C4-2B (cell line): ENCODE data around the gene SNX25.

Source experiments
- CTCF ChIP-seq: fragments of 450-650 bp; conservative IDR thresholded peaks from 2 replicates; pipeline ENCODE4 v1.5.1; 2017; ENCODE audit warnings: mild to moderate bottlenecking
- ZFX ChIP-seq: fragments of 450-650 bp; IDR thresholded peaks from 2 replicates; pipeline ENCODE4 v1.6.1; 2017

- TF ChIP-seq CTCF (no peak), ZFX (no peak)
Observed at GRCh38 chr4:185190306-185190856, 19.0 kb upstream of the SNX25 start.
